ENCODE measurements around the gene ZNF362. TPM values are rescaled to one million over a fixed set of nuclear protein-coding genes. Genes with fewer than 3 reads are reported as not detected.

Gene ZNF362
- polyA plus RNA-seq, 1 donor, result 57.1 TPM

DNA sequence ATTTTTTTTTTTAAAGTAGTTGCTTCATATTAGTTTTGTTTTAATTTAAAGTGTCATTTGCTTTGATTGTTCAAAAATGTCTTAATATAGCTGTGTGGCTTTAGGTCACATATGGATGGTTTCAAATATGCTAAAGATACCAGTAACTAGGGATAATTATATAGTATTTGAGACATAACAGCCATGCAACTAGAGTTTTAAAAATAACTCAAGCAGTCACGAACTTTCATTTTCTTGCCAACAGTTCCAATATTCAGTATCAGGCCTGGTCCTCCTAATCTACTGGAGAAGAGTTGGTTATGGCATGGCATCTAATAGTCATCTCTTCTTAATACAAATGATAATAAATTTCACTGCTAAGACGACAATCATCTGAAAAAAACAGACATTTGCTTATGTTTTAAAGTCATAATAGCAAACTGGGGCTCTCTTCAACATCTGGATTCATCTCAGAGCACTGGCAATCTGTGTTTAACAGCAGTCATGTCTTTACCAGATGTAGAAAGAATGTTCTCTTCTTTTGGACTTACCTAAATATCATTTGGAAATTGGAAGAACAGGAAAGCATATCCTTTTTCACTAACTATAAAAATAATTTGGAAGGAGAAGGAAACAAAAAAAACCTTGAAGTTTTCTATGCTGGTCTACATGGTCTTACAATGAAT, 88.7 kb downstream of the ZNF362 start:
- DNase-seq, result no peak

DNA sequence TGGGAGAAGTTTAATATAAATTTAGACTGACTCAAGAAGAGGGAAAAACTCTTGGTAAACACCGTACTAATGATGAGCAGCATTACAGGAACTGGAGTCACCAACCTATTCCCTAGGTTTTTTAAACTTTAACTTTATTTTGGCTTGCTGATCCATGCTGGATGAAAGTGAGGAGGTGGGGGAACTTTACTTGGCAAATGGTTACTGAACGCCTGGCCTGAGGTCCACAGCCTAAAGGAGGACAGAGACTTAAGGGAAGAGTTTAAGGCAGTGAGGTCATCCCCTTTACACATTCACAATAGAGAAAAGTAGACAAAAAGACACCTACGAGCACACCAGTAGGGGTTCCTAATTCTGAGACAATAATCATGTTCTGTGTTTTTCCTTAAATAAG, 90.2 kb downstream of the ZNF362 start:
- DNase-seq, result no peak

- no peak for DNase-seq
These were observed 90.8 kb downstream of the ZNF362 start for GRCh38 chr1:33346927-33347649.

DNA sequence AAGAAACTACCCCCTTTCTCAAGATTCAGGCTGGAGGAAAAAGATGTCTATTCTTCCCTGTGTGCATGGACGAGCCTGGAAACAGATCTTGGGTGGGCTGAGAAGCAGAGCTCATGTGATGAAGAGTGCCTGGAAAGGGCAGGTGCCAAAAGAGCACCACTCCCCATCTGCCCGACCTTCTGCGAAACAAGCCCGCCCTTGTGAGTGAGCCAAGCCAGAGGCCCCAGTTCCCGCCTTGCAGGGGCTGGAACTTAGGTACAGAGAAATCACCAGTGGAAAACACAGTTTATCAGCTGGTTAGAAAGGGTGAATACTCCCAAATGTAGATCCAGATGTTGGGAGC, 91.3 kb downstream of the ZNF362 start:
- no peak for DNase-seq

- no peak for DNase-seq
These were observed 91.9 kb downstream of the ZNF362 start for GRCh38 chr1:33348194-33348593.

DNA sequence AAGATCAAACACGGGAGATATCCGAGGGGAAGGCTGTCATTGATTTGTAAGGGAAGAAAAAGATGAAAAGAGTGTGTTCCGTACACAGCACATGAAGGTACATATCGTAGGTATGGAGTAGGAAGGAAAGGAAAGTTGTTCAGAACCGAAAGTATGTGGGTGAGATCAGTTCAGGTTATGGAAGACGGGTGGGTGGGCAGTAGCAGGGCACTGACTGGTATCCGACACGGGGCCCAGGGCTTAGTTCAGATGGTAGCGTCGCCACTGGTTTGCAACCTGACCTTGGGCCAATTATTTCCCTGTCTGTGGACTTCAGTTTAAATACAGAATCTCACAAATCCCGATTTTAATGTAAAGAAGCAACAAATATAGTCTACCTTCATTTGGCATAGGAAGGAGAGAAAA, 92.4 kb downstream of the ZNF362 start:
- no peak for DNase-seq

DNA sequence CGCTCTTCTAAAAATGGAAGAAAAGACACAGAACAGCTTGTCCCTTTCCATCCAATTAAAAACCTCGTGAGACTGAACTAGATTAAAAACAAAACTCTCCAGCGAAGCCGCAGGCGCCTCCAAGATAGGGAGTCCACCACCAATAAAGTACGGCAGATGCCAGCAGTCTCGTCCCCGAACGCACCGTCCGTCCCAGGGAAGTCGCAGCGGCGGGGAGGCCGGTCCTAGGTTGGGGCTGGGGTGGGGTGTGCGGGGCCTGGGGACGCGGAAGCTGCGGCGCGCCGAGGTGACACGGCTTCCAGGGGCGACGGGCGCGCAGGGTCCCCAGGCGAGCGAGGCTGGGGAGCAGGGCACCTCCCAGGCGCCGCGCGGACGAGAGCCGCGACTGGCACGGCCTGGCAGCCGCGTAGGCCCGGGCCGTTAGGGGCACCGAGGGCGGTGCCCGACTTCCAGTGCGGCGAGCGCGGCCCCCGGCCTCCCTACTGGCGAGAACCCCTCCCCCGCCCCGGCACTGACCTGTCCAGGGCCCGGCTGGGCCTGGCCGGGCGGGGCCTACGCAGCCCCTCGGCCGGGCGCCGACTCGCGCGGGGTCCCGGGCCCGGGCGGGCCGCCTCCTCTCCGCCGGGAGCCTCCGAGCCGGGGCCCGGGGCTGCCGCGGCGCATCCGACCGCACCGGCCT, 92.9 kb downstream of the ZNF362 start:
- no peak for DNase-seq

DNA sequence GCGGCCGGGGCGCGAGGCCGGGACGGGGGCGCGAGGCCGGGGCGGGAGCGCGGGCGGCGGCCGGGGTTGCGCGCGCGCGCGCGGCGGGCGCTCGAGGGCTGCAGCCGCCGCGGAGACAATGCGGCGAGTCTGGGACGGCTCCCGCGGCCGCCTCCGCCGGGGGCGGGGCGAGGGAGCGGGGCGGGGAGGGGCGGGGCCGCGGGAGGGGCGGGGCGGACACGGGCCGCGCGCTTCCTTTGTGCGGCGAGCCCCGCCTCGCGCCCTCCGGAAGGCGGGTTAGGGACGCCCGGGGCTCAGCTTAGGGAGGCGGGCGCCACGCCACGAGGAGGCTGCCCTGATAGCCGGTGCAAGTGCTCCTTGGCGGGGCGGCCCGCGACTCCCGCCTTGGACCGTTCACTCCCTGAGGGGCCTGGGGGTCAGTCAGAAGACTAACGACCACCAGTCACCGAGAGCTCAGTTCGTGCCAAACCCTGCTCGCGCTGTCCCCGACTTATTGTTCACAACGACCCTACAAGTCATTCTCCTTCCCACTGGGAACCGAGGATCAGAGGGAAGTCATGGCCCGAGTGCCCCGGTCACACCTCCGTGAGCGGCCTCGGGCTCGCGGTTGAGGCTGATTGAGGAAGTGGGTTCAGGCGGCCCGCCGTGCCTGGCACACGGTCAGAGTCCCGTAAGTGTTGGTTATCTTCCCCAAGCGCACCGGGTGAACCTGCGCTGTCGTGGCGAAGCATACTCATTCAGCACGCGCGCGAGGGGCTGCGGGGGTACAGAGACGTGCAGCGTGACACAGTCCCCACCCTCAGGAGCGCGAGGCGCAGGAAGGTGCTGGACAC, 93.7 kb downstream of the ZNF362 start:
- peak; percentile 81 for DNase-seq

Other genes with a start within 250 kb of the ZNF362 start
- 236 TPM for gene AK2, start 219.6 kb upstream of the ZNF362 start, polyA plus RNA-seq (ENCODE audit: insufficient read length)
- 5.9 TPM for gene AZIN2, start 175.3 kb upstream of the ZNF362 start, polyA plus RNA-seq (ENCODE audit: insufficient read length)
- gene TRIM62, start 74.4 kb upstream of the ZNF362 start, polyA plus RNA-seq (ENCODE audit: insufficient read length), result 7.5 TPM
- gene A3GALT2, start 64.6 kb downstream of the ZNF362 start, polyA plus RNA-seq (ENCODE audit: insufficient read length), result not detected
- 103 TPM for gene PHC2, start 174.6 kb downstream of the ZNF362 start, polyA plus RNA-seq (ENCODE audit: insufficient read length)
- 5.9 TPM for gene ZSCAN20, start 216.2 kb downstream of the ZNF362 start, polyA plus RNA-seq (ENCODE audit: insufficient read length)